ENCODE measurements around the gene CHTOP.
A peak's percentile ranks its signal among the peaks of the same experiment; 100 is the strongest.
"Not testable (repeated sequence)": the region's sequence is repeated elsewhere in the genome, so short reads cannot be mapped to it uniquely, and the experiment has no call there.

Gene CHTOP, protein sequence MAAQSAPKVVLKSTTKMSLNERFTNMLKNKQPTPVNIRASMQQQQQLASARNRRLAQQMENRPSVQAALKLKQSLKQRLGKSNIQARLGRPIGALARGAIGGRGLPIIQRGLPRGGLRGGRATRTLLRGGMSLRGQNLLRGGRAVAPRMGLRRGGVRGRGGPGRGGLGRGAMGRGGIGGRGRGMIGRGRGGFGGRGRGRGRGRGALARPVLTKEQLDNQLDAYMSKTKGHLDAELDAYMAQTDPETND

DNA sequence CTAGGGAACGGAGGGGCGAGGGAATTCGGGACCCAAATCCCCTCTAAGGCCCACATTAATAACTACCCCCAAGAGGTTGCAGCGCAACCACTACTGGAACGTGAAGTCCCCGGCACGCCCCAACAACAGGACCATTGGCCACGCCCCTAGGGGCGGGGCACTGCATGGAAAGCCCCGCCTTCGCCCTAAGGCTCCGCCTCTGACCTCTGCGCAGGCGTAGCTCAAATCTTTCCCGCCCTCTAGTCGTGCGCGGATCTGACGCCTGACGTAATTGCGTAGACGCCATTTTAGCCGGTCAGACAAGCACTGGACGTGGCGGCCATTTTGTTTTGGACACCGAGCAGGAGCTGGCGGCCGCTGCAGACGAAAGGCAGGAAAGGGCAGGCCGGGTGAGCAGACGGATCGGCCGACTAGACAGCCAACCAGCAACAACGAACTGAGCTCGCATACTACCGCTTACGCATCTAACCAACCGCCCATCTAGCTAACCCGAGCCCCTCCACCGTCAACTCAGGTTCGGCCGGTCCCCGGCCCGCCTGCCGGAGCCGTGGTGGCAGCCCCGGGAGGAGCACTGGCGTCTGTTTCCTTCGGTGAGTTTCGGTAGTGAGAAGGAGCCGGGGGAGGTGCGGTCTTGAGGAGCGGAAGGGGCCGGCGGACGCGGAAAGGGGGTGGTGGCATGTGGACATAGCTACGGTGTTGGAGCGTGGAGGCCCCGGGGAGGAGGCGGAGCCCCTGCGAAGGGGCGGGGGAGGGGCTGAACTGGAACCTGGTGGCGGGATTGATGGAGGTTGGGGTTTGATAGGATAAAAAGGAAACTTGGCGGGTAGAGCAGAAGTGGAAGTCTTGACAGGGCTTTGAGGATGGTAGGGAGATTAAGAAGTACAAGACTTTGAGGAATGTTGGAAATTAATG, at the start of gene CHTOP:
Gene CHTOP (plus strand): TSS at position 313 of the 912 bp plus-strand sequence. CDS start 2,523 bp downstream, outside the sequence.
- DNase-seq: peak; percentile 84

DNA sequence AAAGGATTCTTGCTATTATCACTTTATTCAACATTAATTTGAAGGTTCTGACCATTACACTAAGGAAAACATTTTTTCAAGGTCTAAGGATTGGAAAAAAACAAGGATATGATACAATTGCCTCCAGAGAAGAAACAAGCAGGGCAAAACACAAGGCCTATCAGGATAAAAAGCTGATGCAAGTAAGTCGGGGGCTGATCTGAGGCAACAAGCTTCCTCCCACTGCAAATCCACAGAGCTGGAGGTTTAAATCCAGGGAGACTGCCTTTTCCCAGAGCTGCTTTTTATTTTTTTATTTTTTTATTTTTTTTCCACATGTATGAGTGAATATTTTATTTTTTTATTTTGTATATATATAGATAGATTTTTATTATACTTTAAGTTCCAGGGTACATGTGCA, 48.9 kb upstream of the CHTOP start:
- DNase-seq: no peak

GRCh38 chr1:153586347-153586746, 47.5 kb upstream of the CHTOP start:
- no peak for DNase-seq

GRCh38 chr1:153587314-153587713, 46.6 kb upstream of the CHTOP start:
- DNase-seq: no peak

DNA sequence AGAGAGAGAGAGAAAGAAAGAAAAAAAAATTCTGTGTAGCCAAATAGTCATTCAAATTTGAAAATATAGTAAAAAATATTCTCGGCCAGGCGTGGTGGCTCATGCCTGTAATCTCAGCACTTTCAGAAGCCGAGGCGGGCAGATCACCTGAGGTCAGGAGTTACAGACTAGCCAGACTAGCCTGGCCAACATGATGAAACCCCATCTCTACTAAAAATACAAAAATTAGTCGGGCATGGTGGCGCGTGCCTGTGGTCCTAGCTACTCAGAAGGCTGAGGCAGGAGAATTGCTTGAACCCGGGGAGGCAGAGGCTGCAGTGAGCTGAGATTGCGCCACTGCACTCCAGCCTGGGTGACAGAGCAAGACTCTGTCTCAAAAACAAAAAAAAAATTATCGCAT, 45.8 kb upstream of the CHTOP start:
- not testable (repeated sequence) for DNase-seq

GRCh38 chr1:153588482-153588881, 45.4 kb upstream of the CHTOP start:
- no peak for DNase-seq

DNA sequence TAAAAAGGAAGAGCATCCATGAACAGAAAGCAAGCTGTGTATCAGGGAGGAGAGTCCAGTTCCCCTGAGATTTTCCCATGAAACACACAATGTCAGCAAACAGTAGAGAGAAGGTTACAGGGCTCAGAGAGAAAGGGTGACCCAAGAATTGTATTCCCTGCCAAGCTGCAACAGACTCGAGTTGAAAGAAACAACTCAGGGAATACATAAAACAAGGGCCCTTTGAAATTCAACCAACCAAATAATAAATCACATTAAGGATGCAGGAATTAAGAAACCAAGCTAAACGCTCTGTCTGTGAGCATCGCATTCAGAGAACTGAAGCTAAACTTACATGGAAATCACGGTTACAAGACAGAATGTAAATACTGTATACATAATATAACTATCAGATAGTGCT, 41.1 kb upstream of the CHTOP start:
- no peak for DNase-seq

- DNase-seq: no peak
These were observed 36.7 kb upstream of the CHTOP start for GRCh38 chr1:153597206-153597605.

DNA sequence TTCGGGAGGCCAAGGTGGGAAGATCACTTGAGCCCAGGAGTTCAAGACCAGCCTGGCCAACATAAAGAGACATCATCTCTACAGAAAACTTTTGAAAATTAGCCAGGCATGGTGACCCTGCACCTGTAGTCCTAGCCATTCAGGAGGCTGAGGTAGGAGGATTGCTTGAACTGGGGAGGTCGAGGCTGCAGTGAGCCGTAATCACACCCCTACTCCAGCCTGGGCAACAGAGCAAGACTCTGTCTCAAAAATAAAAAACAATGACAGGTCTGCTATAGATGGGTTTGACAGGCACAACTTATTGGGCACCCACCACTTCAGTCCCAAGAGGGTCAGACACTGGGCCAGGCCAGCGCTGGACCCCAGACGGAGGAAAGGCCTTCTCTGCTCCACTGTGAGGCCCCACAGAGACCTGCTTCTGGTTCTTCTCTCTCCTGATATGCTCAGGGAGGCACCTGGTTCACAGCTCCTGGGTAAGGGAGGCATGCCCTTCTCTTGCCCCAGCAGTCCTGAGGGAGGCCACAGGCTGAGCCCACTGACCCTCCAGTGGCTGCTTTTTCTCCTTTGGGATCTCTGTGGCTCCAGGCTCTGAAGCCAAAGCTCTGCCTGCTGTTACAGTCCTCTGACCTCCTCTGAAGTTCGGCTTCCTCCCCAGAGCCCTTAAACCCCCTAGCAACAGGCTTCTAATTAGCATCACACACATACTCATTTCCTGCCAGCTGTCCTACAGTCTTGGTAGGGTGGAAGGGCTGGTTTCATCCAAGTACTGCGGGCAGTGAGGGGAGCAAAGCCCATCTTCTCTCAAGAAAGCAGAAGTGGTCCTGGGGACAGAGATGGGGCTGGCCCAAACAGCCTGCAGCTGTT, 35.3 kb upstream of the CHTOP start:
- DNase-seq: no peak

- no peak for DNase-seq
These were observed 34.0 kb upstream of the CHTOP start for GRCh38 chr1:153599847-153600246.

- DNase-seq: no peak
These were observed 31.1 kb upstream of the CHTOP start for GRCh38 chr1:153602749-153603148.

- DNase-seq: no peak
These were observed 27.7 kb upstream of the CHTOP start for GRCh38 chr1:153606194-153606593.

DNA sequence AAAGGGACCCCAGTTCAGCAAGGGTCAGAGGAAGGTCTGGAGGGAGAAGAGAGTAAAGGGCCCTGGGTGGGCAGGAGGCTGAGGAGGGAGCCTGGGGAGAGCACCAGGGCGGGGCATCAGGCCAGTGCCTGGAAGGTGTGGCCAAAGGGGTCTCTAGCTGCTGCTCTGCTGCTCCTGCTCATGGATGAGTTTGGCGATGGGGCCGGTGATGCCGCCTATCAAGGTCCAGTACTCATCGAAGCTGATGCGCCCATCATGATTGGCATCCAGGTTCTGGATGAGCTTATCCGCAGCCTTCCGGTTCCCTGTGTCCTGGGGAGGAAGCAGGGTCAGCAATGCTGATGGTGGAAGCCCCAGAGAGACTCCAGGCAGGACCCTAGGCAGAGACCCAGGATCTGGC, 26.5 kb upstream of the CHTOP start:
- no peak for DNase-seq

DNA sequence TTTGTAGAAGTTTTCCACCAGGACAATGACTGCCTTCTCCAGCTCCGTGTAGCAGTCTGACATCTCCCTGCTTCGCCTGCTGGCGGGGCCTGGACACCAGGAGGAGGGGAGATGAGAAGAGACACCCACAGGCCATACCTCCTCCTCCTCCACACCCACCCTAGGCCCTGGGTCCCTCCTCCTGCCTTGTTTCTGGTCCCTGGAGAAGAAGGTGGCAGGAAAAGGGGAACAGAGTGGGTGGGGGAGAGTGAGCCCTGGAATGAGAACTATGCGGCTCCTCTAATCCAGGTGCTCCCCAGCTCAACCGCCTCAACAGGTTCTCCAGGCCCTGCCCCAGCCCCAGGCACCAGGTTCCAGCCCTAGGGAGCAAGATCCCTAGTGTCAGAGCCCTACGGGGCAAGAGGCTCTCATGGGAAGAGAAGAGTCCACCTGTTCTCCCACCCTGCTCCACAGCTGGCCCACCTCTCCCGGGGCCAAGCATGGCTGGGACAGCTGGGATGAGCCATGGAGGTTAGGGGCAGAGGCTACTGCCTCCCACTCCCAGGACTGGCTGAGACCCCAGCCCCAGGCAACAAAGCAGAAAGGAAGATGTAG, 25.7 kb upstream of the CHTOP start:
- DNase-seq: peak; percentile 2 to 44

DNA sequence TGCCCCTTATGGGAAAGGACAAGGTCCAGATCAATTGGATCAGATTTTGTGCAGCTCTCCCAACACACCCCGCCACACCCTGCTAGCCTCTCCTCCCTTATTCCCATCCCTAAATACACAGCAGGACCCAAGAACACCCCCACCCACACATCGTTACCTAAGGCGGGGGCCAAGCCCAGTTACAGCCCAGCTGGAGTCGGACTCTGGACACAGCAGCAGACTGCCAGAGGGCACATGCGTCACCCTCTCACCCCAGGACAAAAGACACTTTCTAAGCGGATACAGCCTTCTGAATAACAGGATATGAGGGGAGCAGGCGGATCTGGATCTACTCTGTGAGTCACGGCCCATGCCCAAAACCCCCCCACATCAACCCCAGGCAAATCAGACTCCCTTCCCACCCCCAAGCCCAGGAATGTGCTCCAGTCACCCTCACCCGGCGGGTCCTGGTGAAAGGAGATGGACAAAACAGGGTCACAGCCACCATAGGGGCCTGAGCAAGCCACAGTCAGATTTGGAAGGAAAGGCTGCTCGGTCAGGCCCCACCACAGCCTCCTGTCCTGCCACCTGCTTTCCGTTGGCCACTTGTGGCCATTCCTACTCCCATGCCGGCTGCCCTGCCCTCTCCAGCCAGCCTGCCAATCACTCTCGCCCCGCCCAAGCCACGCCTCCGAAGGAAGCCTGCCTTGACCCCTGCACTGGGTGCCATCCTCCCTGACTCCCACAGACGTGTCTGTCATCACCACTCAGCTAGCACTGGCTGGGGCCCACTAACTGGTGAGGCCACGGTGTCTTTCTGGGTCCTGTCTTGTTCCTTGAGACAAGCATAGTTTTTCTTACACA, 24.9 kb upstream of the CHTOP start:
- peak; percentile 74 to 87 for DNase-seq

- no peak for DNase-seq
These were observed 24.3 kb upstream of the CHTOP start for GRCh38 chr1:153609585-153609907.

DNA sequence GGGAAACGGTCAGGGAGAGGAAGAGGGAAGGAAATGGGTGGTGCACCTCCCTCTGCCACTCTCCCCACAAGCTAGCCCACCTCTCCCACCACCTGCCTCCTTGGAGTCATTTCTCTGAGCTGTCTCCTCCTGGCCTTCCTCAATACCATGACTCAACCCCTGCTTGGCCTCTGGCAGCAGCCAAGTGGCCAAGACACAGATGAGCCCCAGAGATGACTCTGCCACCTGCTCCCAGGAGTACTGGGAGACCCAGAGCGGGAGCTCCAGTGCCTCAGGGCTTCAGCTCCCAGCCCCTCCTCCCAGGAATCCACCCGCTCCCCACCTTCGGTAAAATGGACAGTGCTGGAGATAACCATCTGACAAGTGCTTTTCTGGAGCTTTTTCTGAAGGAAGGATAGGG, 23.5 kb upstream of the CHTOP start:
- DNase-seq: peak; percentile 1 to 9

DNA sequence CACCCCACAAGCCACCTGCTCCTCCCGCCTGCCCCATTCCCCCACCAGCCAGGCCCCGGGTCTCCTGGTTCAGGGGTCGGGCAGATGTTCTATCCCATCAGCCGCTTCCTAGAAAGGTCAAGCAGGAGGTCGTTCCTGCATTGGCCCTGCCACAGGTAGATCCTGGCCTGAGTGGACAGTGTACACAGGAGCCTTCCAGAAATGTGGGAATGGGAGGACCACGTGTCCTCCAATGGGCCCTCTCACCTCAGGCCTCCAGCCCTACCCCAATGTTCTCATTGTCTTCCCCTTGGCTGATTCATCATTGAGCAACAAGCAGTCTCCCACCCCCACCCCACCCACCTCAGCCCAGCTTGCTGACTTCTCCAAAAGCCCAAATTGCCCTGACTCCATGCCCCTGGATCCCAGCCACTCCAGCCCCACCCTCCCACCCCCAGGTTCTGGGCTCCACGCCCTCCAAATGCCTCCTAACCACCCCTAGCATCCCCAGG, 23.0 kb upstream of the CHTOP start:
- no peak for DNase-seq

- DNase-seq: no peak
These were observed 22.5 kb upstream of the CHTOP start for GRCh38 chr1:153611356-153611755.

DNA sequence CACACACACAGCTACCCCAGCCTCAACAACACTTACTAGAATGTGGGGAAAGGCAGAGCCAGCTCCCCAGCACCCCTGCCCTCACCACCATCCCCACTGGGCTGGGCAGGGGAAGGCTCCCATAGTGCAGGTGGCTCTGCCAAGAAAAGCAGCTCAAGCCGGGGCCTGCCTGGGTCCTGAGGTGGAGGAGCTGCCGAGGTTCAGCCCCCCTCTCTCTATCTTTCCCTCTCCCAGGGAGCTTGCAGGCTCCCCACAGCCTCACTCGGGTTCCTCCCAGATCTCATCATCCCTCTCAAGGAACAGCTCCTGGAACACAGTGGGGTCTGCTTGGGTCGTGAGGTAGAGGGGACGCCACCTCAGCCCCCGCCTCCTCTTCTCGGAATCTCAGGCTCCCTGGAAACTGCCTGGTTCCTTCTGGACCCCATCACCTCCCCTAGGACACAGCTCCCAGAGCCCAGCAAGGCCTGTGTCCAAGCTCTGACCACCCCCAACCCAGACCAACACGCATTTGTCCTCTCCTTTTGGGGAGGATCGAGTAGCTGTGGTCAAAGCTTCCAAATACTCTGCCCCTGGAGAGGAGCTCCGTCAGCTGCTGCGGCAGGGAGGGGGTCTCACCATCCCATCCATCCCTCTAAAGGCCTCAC, 21.6 kb upstream of the CHTOP start:
- no peak for DNase-seq

DNA sequence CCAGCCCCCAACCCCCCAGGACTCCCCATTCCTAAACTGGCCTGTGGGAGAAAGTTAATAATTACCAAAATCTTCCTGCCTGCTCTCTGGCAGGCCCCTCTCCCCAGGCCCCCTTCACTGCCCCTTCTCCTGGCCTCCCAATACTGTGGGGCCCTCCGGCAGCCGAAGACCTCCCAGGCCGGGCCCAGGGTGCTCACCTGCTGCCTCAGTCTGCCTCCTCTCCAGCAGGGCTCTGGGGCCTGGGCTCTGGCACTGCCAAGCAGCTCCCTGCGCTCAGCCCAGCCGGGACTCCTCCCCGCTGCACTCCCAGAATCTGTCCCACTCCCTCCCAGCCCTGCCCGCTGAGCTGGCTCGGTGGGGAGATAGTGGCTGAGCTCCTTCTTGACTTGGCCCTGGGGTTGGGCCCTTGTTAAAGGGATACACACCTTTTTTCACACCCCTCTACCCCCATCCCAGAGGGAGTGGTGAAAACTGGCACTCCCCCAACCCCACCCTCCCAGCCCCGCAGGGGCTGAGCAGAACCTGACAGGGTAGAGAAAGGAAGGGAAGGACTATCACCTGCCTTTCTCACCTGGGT, 21.0 kb upstream of the CHTOP start, which contains the start of gene S100A16:
Gene S100A16 (minus strand): TSS at position 383 of the 577 bp plus-strand sequence. CDS start 4,986 bp downstream, outside the sequence.
- peak; percentile 20 to 43 for DNase-seq
